HG02588 (cell line): ENCODE measurements around the gene METTL16.

Source experiments
- ATAC-seq: cut with Tn5 transposase; IDR thresholded peaks from one replicate; pipeline ENCODE4 v1.9.1; 2021; ENCODE audit warnings: mild to moderate bottlenecking, moderate library complexity; ENCODE audit not compliant: unreplicated experiment

Gene METTL16

GRCh38 chr17:2385240-2386210 is 126.2 kb downstream of the METTL16 start:
- no peak for ATAC-seq

- ATAC-seq, result no peak
These were observed 127.1 kb downstream of the METTL16 start for GRCh38 chr17:2384439-2385127.

DNA sequence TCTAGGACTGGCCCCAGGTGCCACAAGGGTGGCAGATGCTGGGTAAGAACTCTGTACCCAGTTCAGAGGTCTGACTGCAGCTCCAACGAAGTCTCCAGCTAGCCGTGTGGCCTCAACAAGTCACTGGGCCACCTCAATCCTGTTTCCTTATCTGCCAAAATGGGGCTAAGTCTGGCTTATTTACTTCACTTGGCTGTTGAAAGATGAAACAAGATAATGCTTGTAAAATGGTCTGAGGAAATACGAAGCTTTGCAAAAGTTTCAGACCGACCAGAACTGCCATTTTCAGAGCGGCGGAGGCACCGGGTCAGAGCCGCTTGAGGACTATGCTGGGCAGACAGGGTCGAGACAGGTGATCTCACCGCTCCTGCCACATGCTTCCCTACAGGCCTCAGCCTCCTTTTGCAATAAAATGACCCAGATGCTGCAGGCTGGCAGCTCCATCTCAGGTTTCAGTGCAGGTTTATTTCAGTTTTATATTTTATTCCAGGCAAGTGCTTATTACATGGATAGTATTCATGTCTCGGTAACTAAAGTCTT is 128.0 kb downstream of the METTL16 start:
- no peak for ATAC-seq

- ATAC-seq, result no peak
These were observed 130.6 kb downstream of the METTL16 start for GRCh38 chr17:2380950-2381649.

- no peak for ATAC-seq
These were observed 131.3 kb downstream of the METTL16 start for GRCh38 chr17:2380226-2380922.

DNA sequence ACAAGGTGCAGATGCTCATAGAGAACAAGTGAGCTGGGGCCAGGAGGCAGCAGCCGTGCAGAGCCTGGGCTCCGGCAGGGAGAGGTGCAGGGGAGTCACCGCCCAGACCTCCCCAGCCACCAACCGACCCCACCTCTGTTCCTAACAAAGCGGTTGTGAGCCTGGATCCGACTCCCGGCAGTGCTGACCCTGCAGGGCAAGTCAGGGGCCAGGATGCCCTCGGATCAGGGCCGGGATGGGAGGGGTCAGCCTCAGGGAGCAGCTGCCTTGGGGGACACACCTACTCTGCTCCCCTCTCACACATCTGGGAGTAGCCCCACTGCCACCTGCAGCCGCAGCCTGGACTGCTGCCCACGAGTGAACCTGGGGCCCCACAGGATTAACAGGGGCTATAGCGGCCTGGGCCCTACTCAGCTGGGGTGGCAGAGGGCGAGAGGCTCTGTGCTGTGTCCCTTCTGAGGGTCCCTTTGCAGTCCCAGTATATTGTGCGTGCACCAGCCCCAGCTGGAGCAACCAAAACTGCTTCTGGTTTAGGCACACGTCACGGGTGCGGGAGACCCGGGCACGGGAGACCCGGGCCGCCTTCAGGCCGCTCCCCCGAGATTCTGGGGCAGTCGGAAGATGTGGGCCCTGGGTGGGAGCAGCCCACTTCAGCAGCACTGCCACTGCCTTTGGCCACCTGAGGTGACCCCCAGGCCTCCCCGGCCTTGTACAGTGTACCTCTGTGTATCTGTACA is 132.0 kb downstream of the METTL16 start:
- ATAC-seq, result no peak

DNA sequence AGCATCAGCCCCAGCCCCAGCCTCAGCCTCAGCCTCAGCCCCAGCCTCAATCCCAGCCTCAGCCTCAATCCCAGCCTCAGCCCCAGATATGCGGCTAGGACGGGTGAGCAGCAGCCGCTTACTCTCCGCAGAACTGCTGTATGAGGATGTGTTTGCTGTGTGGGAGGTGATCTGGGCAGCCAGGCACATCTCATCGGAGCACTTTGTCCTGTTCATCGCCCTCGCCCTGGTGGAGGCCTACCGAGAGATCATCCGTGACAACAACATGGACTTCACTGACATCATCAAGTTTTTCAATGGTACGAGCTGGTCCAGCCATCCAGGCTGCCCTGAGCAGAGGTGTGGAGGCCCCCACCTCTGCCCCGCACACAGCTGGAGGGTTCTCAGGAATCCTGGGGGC is 132.8 kb downstream of the METTL16 start:
- ATAC-seq, result no peak

GRCh38 chr17:2377659-2378058 is 134.0 kb downstream of the METTL16 start:
- ATAC-seq, result no peak

DNA sequence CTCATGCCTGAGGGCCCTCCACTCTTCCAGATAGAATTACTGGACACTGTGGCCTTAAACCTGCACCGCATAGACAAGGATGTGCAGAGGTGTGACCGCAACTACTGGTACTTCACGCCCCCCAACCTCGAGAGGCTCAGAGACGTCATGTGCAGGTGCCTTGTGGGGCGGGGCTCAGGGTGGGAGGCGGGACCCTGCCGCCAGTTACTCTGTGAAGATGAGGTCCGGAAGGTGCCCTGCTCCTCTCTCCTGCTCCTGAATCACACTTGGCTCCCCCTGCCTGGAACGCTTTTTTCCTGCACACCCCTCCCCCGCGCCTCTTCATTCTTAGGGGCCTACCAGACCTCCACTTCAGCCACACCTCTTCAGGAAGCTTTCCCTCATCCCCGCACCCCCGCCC is 135.6 kb downstream of the METTL16 start:
- ATAC-seq, result no peak

DNA sequence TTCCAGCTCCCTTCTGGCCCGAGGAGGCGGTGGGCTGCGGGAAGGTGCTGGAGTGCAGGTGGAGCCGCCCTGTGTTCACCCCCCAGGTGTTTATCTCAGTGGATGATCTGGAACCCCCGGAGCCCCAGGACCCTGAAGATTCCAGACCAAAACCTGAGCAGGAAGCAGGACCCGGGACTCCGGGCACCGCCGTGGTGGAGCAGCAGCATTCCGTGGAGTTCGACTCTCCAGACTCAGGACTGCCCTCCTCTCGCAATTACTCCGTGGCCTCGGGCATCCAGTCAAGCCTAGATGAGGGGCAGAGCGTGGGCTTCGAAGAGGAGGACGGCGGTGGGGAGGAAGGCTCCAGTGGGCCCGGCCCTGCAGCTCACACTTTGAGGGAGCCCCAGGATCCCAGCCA is 136.3 kb downstream of the METTL16 start:
- ATAC-seq, result no peak

DNA sequence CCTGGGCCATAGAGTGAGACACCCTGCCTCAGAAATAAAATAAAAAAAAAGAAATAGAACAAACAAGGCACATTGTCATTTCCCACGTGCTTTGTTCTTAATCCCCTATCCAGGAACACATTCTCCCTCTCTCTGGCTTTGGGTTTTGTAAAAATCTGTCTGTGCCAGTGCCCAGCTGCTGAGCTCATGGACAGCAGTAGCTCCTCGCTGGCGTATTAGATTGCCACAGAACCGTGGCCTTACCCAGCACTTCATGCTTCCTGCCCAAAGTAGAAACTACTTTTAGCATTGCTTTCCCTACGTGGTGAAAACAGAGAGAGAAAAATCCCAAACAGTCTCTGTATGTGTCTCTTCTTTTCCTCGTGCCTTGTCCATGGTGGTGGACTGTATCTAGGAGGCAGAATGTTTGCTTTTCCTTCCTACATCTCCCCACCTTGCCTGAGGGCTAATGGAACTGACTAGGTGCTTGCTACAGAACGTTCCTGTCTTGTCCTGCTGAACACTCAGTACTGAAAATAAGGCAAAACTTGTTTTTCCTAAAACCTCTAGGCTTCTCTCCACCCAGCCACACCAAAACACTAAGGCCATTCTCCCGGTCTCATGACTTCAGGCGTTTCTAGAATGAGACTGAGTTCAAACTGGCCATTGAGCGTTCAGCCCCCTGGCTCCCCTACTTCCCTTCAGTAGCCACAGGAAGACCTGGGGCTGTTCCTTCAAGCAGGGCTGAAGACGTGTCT is 137.0 kb downstream of the METTL16 start:
- ATAC-seq, result no peak

DNA sequence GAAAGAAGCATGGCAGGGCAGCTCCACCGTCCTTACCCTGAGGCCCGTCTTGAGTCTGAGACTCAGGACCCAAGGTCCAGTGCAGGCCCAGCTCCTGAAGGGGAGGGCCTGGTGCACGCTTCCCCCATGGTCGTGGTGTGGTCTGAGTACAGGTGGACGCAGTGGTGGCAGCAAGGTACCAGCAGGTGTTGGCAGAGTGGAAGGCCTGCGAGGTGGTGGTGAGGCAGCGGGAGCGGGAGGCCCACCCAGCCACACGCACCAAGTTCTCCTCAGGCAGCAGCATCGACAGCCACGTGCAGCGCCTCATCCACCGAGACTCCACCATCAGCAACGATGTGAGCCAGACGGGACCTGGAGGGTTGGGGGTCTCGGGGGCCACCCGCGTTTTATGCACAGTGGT is 138.5 kb downstream of the METTL16 start:
- no peak for ATAC-seq

GRCh38 chr17:2372681-2373080 is 139.0 kb downstream of the METTL16 start:
- ATAC-seq, result no peak

GRCh38 chr17:2372180-2372579 is 139.5 kb downstream of the METTL16 start:
- no peak for ATAC-seq

- no peak for ATAC-seq
These were observed 140.2 kb downstream of the METTL16 start for GRCh38 chr17:2371183-2372130.

DNA sequence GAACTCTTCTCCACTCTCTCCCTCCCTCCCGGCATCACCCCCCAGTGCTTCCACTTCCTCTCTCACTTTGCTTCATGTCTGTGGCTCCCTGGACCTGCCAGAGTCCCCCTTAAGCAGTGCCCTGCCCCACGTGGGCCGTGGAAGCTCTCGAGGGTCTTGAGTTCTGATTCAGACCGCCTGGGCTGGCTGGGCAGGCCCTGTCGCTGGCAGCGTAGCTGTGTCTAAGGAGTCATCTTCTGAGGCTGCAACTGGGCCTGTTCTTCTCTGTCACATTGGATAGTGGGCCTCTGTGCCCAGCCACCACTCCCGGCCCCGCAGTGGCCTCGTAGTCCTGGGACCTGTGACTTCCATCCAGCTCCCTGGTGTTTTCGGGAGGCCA is 141.5 kb downstream of the METTL16 start:
- ATAC-seq, result no peak

DNA sequence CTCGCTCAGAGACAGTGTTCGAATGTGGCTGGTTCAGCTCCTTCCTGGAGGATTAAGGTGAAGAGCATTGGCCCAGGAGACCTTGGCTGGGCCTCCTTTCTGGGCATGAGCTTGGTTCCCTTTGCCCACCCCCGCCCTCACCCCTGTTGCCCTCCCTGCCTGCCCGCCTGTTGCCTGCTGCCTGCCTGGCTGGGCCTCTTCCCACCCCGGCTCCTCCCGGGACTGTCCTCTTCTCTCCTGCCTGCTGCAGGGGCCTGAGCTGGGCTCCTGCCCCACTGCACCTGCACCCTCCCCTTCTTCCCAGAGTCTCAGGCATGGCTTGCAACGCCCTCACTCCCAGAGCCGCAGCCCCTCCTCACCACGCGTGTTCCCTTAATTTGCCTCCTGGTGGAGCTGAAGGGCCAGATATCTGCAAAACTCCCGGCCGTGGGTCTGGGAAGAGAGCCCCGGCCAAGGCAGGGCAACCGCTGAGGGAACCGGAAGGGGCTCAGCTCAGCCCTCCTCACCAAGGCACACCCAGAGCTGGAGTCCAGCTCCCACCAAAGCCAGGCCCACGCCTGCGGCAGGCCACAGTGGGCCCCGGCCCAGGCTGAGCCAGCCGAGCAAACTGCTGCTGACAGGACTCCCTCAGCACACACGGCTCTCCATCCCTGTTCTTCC is 142.0 kb downstream of the METTL16 start:
- ATAC-seq, result no peak

DNA sequence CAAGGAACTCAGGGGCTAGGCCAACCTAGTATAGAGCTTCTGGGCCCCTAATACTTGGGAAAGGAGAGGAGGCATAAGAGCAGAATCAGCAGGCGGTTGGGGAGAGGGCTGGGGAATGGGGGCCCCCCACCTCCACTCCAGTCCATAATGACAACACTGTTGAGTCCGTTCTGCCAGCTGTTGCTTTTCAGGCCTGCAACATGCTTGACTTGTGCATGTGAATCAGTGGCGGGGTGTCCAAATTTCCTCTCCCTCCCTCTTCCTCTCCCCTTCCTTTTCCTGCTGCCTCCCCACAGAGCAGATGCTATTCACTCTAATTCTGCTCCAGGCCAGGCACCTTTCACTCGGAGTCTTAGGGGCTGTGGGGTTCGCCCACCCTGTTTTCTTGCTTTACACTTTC is 142.6 kb downstream of the METTL16 start:
- ATAC-seq, result no peak
